HG03095 (cell line): ENCODE results near the gene PPFIBP1.
"Not testable (repeated sequence)": the region's sequence is repeated elsewhere in the genome, so short reads cannot be mapped to it uniquely, and the experiment has no call there.

Experiments
- ATAC-seq: cut with Tn5 transposase; IDR thresholded peaks from one replicate; pipeline ENCODE4 v1.9.1; 2021; ENCODE audit warnings: moderate library complexity; ENCODE audit not compliant: unreplicated experiment

PPFIBP1 gene

GRCh38 chr12:27541031-27541719 lies 17.2 kb downstream of the PPFIBP1 start:
- ATAC-seq, result no peak

GRCh38 chr12:27542628-27543027 lies 18.6 kb downstream of the PPFIBP1 start:
- ATAC-seq, result no peak

DNA sequence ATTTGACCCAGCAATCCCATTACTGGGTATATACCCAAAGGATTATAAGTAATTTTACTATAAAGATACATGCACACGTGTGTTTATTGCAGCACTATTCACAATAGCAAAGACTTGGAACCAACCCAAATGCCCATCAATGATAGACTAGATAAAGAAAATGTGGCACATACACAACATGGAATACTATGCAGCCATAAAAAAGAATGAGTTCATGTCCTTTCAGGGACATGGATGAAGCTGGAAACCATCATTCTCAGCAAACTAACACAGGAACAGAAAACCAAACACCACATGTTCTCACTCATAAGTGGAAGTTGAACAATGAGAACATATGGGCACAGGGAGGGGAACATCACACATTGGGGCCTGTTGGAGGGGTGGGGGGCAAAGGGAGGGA lies 20.9 kb downstream of the PPFIBP1 start:
- ATAC-seq, result not testable (repeated sequence)

DNA sequence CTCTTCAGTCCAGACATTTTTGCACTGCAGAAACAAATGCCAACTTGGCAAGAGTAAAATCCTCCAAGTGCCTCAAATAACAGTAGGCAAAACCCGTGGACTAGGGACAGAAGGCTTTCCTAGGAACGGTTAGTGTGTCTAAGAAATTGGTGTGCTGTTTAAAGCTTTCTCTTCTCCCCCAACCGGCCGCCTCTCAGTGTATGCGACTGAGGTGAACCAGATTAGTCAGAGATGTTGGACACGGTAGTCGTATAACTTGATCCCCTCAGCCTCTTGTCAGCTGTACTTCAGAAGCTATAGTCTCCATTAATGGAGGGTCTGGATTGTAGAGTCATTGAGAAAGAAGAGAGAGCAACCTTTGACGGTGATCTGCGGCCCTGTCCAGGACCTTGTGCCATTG lies 21.7 kb downstream of the PPFIBP1 start:
- no peak for ATAC-seq

DNA sequence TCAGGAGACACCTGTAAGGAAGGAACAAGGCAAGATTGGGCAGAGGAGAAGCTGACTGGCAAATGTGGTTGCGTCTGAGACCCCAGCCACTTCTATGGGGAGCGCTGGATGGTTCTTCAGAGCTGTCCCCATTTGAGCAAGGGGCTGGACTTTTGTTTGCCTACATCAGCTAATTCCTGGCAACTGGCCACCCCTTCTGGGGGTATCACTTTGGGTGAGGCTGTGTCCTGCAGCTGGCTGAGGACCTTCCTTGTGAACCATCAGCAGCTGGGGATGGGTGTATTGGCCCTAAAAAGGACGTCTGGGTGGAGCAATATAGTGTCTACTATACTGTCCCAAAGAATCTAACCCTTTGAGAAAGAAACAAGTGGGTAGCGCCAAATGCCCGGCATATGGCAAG lies 23.6 kb downstream of the PPFIBP1 start:
- ATAC-seq, result no peak

DNA sequence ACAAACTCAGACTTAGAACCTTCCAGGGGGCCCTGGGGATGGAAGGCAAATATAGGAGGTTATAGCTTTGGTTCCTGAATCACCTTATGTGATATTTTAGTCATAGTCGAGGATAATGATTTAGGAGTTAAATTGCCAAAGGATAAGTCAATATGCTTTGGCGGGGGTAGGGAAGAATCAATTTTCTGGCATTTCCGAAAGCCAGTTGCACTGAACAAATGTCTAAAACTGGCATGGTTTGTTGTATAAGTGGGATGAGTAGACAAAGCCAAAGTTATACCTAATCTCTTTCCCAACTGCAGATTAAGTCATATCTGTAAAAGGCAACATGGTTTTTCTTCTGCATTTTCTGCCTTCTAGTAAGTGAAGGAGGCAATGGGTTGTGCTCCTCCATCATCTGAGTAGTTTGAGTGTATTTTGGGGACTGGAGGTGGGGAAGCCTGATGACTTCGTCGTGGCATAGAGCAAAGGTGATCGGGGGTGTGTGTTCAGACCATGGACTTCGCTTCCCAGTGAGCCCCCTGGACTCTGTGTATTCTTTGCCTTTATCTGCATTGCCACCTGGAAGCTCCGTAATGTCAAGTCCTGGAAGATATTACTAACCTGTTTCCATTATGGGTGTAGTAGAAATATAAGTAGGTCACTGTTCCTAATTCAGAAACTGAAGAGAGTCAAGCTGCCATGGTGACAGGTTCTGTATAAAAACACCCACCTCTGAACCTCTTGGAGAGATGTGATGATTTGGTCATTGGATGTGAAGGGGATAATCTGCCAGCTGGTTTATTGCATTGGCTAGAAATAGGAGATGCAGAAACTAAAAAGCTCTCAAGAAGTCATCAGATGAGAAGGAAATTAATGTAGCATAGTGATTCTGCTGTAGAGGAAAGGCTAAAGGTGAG lies 24.5 kb downstream of the PPFIBP1 start:
- no peak for ATAC-seq

- ATAC-seq, result no peak
These were observed 25.3 kb downstream of the PPFIBP1 start for GRCh38 chr12:27549236-27549800.

- ATAC-seq, result no peak
These were observed 26.0 kb downstream of the PPFIBP1 start for GRCh38 chr12:27549801-27550652.

DNA sequence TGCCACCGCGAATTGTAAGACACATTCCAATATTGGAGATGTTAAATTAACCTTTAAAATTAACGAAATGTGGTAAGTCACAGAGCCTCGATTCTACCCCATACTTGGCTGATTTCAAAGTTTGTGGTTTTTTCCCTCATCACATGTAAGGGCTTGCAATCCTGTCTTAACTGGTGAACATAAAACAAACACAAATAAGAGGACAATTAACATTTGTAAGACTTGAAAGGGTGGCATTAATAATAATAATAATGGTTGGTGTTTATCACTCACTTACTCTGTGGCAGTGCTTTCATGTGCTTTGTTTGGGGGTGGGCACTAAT lies 26.6 kb downstream of the PPFIBP1 start:
- no peak for ATAC-seq

DNA sequence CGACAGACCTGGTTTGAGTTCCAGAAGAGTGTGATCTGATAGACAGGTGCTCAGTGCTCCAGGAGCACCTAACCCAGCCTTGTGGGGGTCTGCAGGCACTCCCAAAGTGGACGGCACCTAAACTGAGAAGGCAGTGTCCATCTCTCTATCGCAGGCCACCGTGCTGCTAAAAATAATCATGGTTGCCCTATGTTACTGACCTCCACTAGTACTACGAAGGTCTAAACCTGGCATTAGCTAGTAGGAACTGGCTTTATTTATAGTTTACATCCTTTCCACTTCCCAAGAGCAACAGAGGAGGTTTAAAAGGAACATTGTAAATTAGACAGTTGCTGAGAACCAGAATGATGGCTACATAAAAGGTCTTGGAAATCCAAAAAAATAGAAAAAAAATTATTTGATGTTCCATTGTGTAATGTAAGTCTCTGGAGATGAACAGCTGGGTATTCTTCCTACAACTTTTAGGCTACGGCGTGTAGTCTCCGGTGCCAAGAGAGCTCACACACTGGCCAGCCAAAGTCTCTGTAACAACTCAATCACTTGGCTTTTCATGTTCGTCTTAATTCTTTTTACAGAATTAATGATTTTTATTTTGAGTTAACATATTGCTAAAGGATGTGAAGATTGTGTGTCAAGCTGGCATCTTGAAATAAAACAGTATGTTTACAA lies 27.3 kb downstream of the PPFIBP1 start:
- no peak for ATAC-seq

DNA sequence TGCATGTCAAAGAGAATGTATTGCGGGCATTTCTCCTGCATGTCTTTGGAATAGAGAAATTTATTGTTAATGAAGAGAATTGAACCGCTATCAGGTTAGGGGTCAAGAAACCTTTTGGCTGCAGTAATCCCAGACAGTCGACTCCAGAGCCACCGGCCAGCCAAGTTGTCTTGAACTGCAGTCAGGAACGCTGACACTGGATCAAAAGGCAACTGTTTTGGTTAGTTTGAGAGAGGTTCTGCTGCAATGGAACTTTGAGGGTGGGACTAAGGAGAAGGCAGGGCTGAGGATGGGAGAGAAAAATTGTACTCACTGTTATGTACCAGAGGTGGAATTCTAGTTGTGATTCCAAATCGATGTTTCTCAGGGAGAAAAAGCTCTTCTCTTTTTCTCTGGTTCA lies 28.2 kb downstream of the PPFIBP1 start:
- ATAC-seq, result no peak

DNA sequence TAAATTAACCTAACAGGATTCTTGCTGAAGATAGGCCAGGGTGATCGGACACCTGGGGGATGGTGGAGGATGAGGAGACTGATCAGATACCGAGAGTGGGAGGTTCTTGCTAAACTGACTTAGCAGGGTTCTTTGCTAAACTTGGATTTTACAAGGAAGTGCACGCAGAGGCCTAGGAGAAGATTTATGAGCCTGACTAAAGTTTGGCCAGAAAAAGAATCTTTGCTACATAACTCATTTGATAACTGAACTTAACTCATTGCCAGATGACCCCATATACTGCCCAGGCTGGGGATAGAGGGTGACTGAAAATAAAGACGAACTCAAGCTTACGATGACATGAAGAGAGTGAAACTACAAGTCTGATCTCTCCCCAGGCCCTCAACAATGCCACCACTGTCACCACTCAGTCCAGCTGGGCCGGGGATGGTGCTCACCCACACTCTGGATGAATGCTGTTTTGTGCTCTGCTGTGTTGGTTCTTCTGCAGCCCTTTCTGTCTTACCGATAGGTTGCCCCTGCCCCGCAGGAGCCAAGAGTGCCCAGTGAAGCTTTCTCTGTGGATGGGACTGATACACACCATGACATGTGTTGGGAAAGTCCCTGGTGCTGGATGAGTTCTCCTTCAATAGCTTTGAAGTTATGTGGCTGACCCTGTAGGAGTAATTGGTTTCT lies 29.0 kb downstream of the PPFIBP1 start:
- no peak for ATAC-seq

DNA sequence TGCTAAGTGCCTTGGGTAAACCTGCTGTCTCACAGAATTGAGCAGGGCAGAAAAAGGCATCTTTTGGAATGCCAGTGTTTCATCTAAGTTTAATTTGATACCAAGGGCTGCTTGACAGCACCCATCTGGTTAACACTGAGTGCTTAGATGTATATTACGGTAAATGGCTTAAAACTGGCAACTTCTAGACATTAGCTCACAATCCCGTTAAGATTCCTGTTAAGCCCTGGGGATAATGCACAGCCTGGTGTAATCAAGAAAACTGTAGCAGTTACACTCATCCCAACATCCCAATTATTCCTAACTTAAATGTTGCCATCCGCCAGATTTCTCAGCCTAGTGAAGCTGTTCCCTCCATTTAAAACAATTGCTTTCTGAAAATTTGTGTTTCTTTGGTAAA lies 29.9 kb downstream of the PPFIBP1 start:
- no peak for ATAC-seq

GRCh38 chr12:27554421-27555186 lies 30.6 kb downstream of the PPFIBP1 start:
- no peak for ATAC-seq

DNA sequence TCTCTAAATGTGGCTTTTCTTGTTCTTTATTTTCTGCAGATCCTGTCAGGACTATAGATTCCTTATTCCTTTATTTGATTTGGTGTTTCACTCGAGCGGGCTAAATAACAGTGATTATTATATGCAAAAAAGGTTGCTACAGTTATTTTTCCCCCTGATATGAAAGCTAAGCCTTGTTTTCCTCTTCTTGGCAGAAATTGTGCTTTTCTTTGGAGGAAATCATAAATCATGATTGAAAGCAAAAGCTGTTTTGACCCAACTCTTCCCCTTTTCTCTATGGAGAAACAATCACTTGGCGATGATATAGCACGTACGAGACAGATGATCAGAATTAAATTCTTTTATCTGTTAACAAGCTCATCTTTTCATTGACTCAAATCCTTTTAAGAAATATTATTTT lies 31.4 kb downstream of the PPFIBP1 start:
- no peak for ATAC-seq

- no peak for ATAC-seq
These were observed 32.1 kb downstream of the PPFIBP1 start for GRCh38 chr12:27555925-27556778.

DNA sequence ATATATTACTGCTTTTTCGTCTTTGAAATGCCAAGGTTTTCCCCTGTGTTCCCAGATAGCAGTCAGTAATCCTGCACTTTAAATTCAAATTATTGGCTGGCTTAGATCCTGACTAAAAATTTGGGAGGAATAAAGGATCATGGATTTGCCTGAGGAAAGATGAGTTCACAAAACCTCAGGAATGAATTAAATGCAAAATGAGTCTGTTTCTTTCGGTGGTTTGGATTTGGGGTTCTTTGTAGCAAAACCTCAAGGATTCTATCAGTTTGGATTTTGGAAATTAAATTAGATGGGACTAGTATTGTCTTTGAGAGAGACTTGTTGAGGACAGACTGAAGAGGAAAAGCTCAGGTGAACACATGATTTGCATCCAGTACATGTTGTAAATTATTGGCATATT lies 36.1 kb downstream of the PPFIBP1 start:
- no peak for ATAC-seq

DNA sequence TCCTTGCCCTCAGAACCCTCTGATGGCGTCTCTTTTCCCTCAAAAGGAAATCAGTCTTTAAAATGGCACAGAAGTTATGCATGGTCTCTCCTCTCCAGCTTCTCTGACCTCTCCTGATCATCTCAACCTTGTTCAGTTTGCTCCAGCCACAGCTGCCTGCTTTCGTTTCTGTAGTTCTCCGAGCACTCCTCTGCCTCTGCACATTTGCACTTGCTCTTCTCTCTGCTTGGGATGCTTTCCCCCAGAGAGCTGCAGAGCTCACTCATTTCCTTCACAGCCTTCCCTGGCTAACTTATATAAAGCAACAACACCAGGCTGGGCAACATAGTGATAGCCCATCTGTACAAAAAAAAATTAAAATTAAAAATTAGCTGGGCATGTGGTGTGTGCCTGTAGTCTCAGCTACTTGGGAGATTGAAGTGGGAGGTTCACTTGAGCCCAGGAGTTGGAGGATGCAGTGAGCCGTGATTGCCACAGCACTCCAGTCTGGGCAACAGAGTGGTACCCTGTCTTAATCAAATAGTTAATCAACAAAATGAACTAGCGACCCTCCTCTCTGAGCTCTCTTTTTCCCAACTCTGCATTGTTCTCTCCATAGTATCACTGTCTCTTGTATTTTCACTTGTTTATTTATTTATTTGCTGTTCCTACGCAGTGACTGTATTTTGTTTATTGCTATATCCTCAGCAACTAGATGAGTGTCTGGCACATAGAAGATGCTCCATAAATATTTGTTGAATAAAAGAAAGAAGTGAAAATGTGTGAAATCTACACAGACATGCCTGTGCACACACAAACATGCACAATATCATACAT lies 37.7 kb downstream of the PPFIBP1 start:
- no peak for ATAC-seq
